Kidney epithelial cell (primary cell): ENCODE measurements around the gene CHD9NB. TPM values are rescaled to one million over a fixed set of nuclear protein-coding genes. Genes with fewer than 3 reads are reported as not detected.

Experiments
- DNase-seq: peaks from one replicate; pipeline ENCODE4 v3.0.0-alpha.2; 2010; ENCODE audit warnings: low read depth
- H3K27me3 ChIP-seq: 2 replicates; pipeline ENCODE4 v1.6.0; 2011; ENCODE audit warnings: low read length; ENCODE audit not compliant: control insufficient read depth, insufficient read depth
- H3K36me3 ChIP-seq: 2 replicates; pipeline ENCODE4 v1.5.1; 2011; ENCODE audit warnings: low read length; ENCODE audit not compliant: control insufficient read depth, insufficient read depth
- H3K4me3 ChIP-seq: 2 replicates; pipeline ENCODE4 v1.5.1; 2011; ENCODE audit warnings: low read depth, mild to moderate bottlenecking, control low read depth, low read length
- total RNA-seq: library from RNA; depleted of rRNA; stranded (reverse); fragments of >200 nt; gene quantifications from 2 replicates; pipeline ENCODE4 v1.2.3, GENCODE V29; 2015
- TF ChIP-seq, protein P1 (sequence below): IDR thresholded peaks from 2 replicates; pipeline ENCODE4 v1.5.1; 2011; ENCODE audit warnings: mild to moderate bottlenecking, moderate library complexity, low read length, control low read depth, inconsistent platforms; ENCODE audit not compliant: insufficient read depth, poor library complexity, severe bottlenecking

Gene CHD9NB
- total RNA-seq, 1 donor from 2014 or later: 1.0 TPM

DNA sequence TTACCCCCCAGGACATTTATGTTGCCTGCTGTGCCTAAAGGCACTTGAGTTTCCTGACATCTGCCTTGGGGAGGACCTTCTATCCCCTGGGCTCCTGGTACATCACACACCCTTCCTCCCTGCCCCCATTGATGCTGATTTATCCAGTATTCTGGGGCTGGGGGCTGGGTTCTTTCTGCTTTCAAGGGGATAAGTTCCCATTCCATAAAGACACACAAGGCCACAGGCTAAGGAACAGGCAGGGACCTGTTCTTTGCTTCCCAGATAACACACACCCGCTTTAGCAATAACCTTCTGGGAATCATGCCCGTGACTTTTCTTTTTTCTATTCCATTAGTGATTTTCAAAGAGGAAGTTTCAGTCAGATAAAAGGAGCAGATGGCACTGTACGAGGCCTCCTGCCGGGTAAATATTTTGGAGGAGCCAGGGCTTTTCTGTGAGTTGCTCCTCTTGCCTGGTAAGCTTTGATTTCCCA, 32.7 kb upstream of the CHD9NB start:
- no peaks in the 10 kb centered on the region for H3K36me3 ChIP-seq
- H3K4me3 ChIP-seq: no peak overlapping the region
- no peak for DNase-seq
- TF ChIP-seq, protein P1, sequence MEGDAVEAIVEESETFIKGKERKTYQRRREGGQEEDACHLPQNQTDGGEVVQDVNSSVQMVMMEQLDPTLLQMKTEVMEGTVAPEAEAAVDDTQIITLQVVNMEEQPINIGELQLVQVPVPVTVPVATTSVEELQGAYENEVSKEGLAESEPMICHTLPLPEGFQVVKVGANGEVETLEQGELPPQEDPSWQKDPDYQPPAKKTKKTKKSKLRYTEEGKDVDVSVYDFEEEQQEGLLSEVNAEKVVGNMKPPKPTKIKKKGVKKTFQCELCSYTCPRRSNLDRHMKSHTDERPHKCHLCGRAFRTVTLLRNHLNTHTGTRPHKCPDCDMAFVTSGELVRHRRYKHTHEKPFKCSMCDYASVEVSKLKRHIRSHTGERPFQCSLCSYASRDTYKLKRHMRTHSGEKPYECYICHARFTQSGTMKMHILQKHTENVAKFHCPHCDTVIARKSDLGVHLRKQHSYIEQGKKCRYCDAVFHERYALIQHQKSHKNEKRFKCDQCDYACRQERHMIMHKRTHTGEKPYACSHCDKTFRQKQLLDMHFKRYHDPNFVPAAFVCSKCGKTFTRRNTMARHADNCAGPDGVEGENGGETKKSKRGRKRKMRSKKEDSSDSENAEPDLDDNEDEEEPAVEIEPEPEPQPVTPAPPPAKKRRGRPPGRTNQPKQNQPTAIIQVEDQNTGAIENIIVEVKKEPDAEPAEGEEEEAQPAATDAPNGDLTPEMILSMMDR: no peak
- no peaks in the 10 kb centered on the region for H3K27me3 ChIP-seq

DNA sequence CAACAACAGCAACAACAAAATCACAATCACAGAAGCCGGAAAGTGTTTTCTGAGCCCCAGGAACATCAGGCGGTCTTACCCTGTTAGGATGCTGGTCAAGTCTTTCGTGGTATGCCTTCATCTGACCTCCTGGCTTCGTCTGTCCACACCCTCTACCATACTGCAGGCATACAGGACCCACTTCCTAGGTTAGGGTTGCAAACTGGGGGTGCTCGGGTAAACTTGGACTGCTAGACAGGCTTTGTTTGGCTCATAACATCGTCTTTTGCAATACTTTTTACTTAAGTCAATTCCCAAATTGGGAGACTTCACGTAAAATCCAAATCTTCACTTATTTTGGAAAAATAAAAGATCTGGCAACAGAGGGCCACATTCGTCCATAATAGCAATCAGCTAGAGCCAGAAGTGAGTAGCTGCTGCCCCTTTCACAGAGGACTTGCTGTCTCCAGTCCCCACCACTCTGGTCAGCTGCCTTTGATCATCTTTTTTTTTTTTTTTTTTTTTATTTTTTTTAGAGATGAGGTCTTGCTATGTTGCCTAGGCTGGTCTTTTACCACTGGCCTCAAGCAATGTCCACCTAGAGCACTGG, 32.1 kb upstream of the CHD9NB start:
- no peaks in the 10 kb centered on the region for H3K27me3 ChIP-seq
- H3K36me3 ChIP-seq: no peaks in the 10 kb centered on the region
- DNase-seq: no peak
- no peak overlapping the region for H3K4me3 ChIP-seq
- TF ChIP-seq, protein P1: no peak

DNA sequence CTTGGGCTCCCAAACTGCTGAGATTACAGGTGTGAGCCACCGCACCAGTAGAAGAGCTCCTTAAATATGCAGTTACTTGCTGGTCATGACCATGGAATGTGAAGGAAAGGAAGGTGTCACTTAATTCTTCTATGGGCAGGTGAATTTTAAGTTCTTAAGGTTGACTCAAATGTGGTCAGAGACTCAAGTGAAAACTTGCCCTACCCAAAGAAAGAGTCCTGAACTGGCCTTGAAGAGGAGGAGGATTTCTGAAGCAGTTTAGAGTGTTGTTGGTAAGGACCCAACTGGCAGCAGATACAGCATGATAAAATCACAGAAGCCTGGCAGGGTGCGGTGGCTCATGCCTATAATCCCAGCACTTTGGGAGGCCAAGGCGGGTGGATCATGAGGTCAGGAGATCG, 31.4 kb upstream of the CHD9NB start:
- H3K36me3 ChIP-seq: no peaks in the 10 kb centered on the region
- no peak for DNase-seq
- H3K4me3 ChIP-seq: no peak overlapping the region
- TF ChIP-seq, protein P1: no peak
- no peaks in the 10 kb centered on the region for H3K27me3 ChIP-seq

DNA sequence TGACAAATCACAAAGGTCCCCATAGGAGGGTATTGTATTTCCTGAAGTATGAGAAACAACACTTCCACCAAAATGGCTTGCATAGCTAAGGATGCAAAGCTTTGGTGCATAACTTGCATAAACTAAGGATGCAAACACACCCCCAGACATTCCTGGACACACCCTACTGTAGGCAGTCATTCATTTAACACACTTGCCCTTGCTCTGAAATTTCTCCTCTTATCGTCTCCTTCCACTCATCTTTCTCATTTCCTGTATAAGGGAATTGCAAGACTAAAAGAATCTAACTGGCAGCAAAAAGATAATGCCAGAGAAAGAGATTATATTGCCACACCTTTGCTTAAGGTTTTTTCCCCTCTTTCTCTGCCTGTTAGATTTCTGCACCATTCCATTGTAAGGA, 30.4 kb upstream of the CHD9NB start:
- Histone ChIP-seq H3K36me3 (no peaks in the 10 kb centered on the region), H3K27me3 (no peaks in the 10 kb centered on the region), H3K4me3 (no peak overlapping the region)
- TF ChIP-seq, protein P1: no peak
- no peak for DNase-seq

DNA sequence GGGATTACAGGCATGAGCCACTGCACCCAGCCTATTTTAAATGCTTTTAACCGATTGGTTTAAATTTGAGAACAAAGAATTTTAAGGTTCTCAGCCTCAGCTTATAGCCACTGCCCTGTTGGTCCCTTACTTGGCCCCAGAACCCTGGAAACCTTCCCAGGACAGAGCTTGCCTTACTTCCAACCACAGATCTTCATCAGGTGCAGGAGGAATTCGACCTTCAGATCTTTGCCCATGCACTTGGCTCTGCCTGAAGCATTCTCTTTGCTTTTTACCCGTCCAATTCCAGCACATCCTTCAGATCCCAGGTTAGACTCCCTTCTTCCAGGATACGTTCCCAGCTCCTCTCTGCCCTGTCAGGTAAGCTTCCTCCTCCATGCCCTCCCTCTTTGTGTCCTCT, 29.8 kb upstream of the CHD9NB start:
- no peaks in the 10 kb centered on the region for H3K27me3 ChIP-seq
- no peak for DNase-seq
- no peak overlapping the region for H3K4me3 ChIP-seq
- TF ChIP-seq, protein P1: no peak
- no peaks in the 10 kb centered on the region for H3K36me3 ChIP-seq
